HCT116 (cell line): ENCODE measurements around the gene TLK1. TPM values are rescaled to one million over a fixed set of nuclear protein-coding genes. Genes with fewer than 3 reads are reported as not detected.

Experiments used
- ATAC-seq: fragments of 200-7000 bp; cut with Tn5 transposase; 2 replicates; pipeline ENCODE4 v1.9.1; 2020; ENCODE audit warnings: mild to moderate bottlenecking, moderate library complexity
- BruUV-seq: library from RNA; stranded (reverse); fragments of 400-500 nt; replicated peaks from 2 replicates; lab custom pipeline; 2021; lab: Mats Ljungman, UMichigan
- CTCF ChIA-PET: fragments of 300-600 bp; sonication (Branson Sonifier 250); formaldehyde crosslinking; loops from one replicate; lab custom pipeline; 2021; ENCODE audit warnings: antibody characterized with exemption; lab: Charles Lee
- POLR2A ChIA-PET: fragments of 300-600, 350-600 bp; sonication (Branson Sonifier 250); formaldehyde crosslinking; loops from one replicate; lab custom pipeline; 2021; ENCODE audit warnings: antibody characterized with exemption; lab: Charles Lee
- RAD21 ChIA-PET, 2 experiments: fragments of 300-600 bp; sonication (Branson Sonifier 250); formaldehyde crosslinking; loops; one replicate each; lab custom pipeline; 2023; ENCODE audit warnings: low total read pairs in 2 of 2; ENCODE audit not compliant: uncharacterized antibody in 2 of 2, unreplicated experiment in 2 of 2, low non-redundant PET in 1 of 2; lab: Charles Lee
- DNase-seq: peaks from one replicate; pipeline ENCODE4 v3.0.0-alpha.2; 2010; ENCODE audit warnings: low read depth, low spot score
- H2AFZ ChIP-seq: fragments of 200-600 bp; shearing (Covaris generic), sonication (generic); 2 replicates; pipeline ENCODE4 v1.6.1; 2017; ENCODE audit warnings: low read depth, mixed run types, mixed read lengths, antibody characterized with exemption, low read length; ENCODE audit not compliant: poor library complexity, severe bottlenecking
- H3K27ac ChIP-seq: 2 replicates; pipeline ENCODE4 v1.5.1; 2012; ENCODE audit warnings: low read depth, low read length
- H3K27me3 ChIP-seq: fragments of 200-600 bp; sonication (generic); 2 replicates; pipeline ENCODE4 v1.6.1; 2016; ENCODE audit warnings: mixed run types, low read length, mixed read lengths; ENCODE audit not compliant: insufficient read depth
- H3K36me3 ChIP-seq, 2 experiments: fragments of 200-500 bp in 1 of 2; fragments of 200-600 bp in 1 of 2; sonication (Bioruptor generic) in 1 of 2; sonication (generic) in 1 of 2; 2 replicates each; pipeline versions ENCODE4 v1.5.1 to v1.6.1; 2014 to 2016; ENCODE audit warnings: low read length in 2 of 2, inconsistent platforms in 1 of 2, mixed read lengths in 1 of 2, mixed run types in 1 of 2; ENCODE audit not compliant: insufficient read depth in 2 of 2, control insufficient read depth in 1 of 2
- H3K4me1 ChIP-seq, 2 experiments: fragments of 200-600 bp in 1 of 2; sonication (generic) in 1 of 2; 2 replicates each; pipeline versions ENCODE4 v1.5.1 to v1.6.1; 2012 to 2017; ENCODE audit warnings: low read length in 2 of 2, inconsistent platforms in 1 of 2, mild to moderate bottlenecking in 1 of 2, mixed read lengths in 1 of 2, mixed run types in 1 of 2, moderate library complexity in 1 of 2; ENCODE audit not compliant: insufficient read depth in 2 of 2, control insufficient read depth in 1 of 2
- H3K4me2 ChIP-seq: fragments of 200-600 bp; sonication (generic); 2 replicates; pipeline ENCODE4 v1.6.1; 2017; ENCODE audit warnings: mixed run types, low read length, mixed read lengths
- H3K4me3 ChIP-seq, 2 experiments: fragments of 200-600 bp in 1 of 2; sonication (generic) in 1 of 2; replicated peaks in 1 of 2; 2 replicates each; pipeline ENCODE4 v1.5.1; 2011 to 2016; ENCODE audit warnings: low read length in 2 of 2, control low read depth in 1 of 2, low read depth in 1 of 2, mild to moderate bottlenecking in 1 of 2, mixed read lengths in 1 of 2, mixed run types in 1 of 2
- H3K79me2 ChIP-seq: fragments of 200-600 bp; sonication (generic); 2 replicates; pipeline ENCODE4 v1.6.1; 2017; ENCODE audit warnings: mild to moderate bottlenecking, mixed run types, low read length, moderate library complexity, mixed read lengths; ENCODE audit not compliant: insufficient read depth
- H3K9ac ChIP-seq: fragments of 200-600 bp; sonication (generic); 2 replicates; pipeline ENCODE4 v1.6.1; 2016; ENCODE audit warnings: low read length, mixed read lengths
- H3K9me2 ChIP-seq: fragments of 200-600 bp; sonication (generic), shearing (Covaris generic); 2 replicates; pipeline ENCODE4 v1.6.1; 2017; ENCODE audit warnings: mixed run types, mild to moderate bottlenecking, moderate library complexity; ENCODE audit not compliant: insufficient read depth
- H3K9me3 ChIP-seq, 2 experiments: fragments of 200-500 bp in 1 of 2; fragments of 200-600 bp in 1 of 2; sonication (Bioruptor generic) in 1 of 2; sonication (generic) in 1 of 2; 2 replicates each; pipeline ENCODE4 v1.6.1; 2014 to 2017; ENCODE audit warnings: low read length in 2 of 2, mixed read lengths in 2 of 2, inconsistent platforms in 1 of 2, low read depth in 1 of 2, mild to moderate bottlenecking in 1 of 2, mixed run types in 1 of 2, moderate library complexity in 1 of 2; ENCODE audit not compliant: control insufficient read depth in 1 of 2, insufficient read depth in 1 of 2
- H4K20me1 ChIP-seq: fragments of 200-600 bp; sonication (generic), shearing (Covaris generic); 2 replicates; pipeline ENCODE4 v1.6.1; 2017; ENCODE audit warnings: mixed run types, mild to moderate bottlenecking, moderate library complexity; ENCODE audit not compliant: insufficient read depth
- CBX3 ChIP-seq: IDR thresholded peaks from 2 replicates; pipeline ENCODE4 v1.6.1; 2012; ENCODE audit warnings: low read depth
- CEBPB ChIP-seq: IDR thresholded peaks from 2 replicates; pipeline ENCODE4 v1.6.1; 2012; ENCODE audit warnings: low read depth
- EGR1 ChIP-seq: IDR thresholded peaks from 2 replicates; pipeline ENCODE4 v1.6.1; 2012; ENCODE audit warnings: low read depth
- ELF1 ChIP-seq: IDR thresholded peaks from 2 replicates; pipeline ENCODE4 v1.6.1; 2012; ENCODE audit warnings: low read depth, borderline replicate concordance
- POLR2A ChIP-seq: IDR thresholded peaks from 2 replicates; pipeline ENCODE4 v1.7.0; 2011; ENCODE audit warnings: borderline replicate concordance; ENCODE audit not compliant: insufficient read depth, insufficient read length; ENCODE audit errors: extremely low read depth
- POLR2AphosphoS5 ChIP-seq: IDR thresholded peaks from 2 replicates; pipeline ENCODE4 v1.6.1; 2011; ENCODE audit warnings: mild to moderate bottlenecking, low read depth, low read length, moderate library complexity
- RAD21 ChIP-seq: IDR thresholded peaks from 2 replicates; pipeline ENCODE4 v1.6.1; 2012; ENCODE audit warnings: low read depth, mild to moderate bottlenecking
- SIN3A ChIP-seq: IDR thresholded peaks from 2 replicates; pipeline ENCODE4 v1.6.1; 2012; ENCODE audit warnings: low read depth
- SP1 ChIP-seq: IDR thresholded peaks from 2 replicates; pipeline ENCODE4 v1.6.1; 2012; ENCODE audit warnings: low read depth
- SRF ChIP-seq: IDR thresholded peaks from 2 replicates; pipeline ENCODE4 v1.6.1; 2012; ENCODE audit warnings: low read depth
- TCF7L2 ChIP-seq: IDR thresholded peaks from 2 replicates; pipeline ENCODE4 v1.7.0; 2011; ENCODE audit warnings: borderline replicate concordance, inconsistent platforms; ENCODE audit not compliant: insufficient read depth, insufficient read length; ENCODE audit errors: extremely low read depth
- YY1 ChIP-seq: IDR thresholded peaks from 2 replicates; pipeline ENCODE4 v1.6.1; 2011; ENCODE audit warnings: low read length, low read depth, moderate library complexity, mild to moderate bottlenecking; ENCODE audit not compliant: insufficient replicate concordance; ENCODE audit errors: extremely low read depth
- ZFX ChIP-seq: fragments of 450-650 bp; IDR thresholded peaks from 2 replicates; pipeline ENCODE4 v1.6.1; 2017
- ZNF274 ChIP-seq: fragments of 200-500 bp; sonication (Bioruptor generic); IDR thresholded peaks from 2 replicates; pipeline ENCODE4 v1.6.1; 2014; ENCODE audit warnings: mild to moderate bottlenecking, low read depth, low read length, inconsistent platforms
- intact Hi-C: fragments of 100-400 bp; cut with micrococcal nuclease; formaldehyde crosslinking; loops from 2 replicates; pipeline ENCODE4 v1.10.0; 2022
- total RNA-seq: library from RNA; stranded (reverse); gene quantifications from one replicate; pipeline ENCODE4 v1.2.1, GENCODE V29; 2021; ENCODE audit not compliant: unreplicated experiment
- TF ChIP-seq, protein P1 (sequence below): IDR thresholded peaks from 2 replicates; pipeline ENCODE4 v1.6.1; 2012
- TF ChIP-seq, protein P2 (sequence below): IDR thresholded peaks from 2 replicates; pipeline ENCODE4 v1.6.1; 2012
- TF ChIP-seq, protein P3 (sequence below): IDR thresholded peaks from 2 replicates; pipeline ENCODE4 v1.6.1; 2011; ENCODE audit warnings: mild to moderate bottlenecking, low read length, moderate library complexity; ENCODE audit not compliant: insufficient replicate concordance; ENCODE audit errors: extremely low read depth

Gene TLK1
- total RNA-seq, 1 experiment from 2014 or later: 57.7 TPM

DNA sequence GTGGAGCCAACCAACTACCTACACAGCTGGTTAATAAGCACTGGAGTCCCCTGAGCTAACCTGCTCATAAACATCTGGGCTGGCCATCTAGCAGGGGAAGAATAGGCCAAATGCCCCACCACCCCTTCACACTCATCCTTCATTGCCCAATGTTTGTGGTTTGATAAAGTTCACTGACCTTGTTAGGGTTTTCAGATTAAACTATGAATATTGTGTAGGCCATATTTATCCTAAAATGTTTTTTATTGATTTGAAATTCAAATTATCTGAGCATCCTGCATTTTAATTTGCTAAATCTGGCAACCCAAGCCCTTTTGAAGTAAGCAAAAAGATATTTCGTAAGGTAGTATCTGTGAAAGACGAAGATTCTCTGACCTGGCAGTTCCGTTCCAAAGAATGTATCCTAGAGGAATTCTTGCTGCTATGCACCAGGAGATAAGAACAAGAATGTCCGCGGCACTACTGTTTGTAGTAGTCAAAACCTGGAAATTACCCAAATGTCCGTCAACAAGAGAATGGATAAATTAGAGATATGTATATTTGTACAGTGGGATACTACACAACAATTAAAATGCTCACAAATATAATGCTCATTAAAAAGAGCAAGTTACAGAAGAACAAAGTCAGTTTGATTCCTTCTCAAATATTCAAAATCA, 5.8 kb upstream of the TLK1 start:
- no TSS peak for BruUV-seq
- no peaks in the 10 kb centered on the region for H3K79me2 ChIP-seq
- TF ChIP-seq SIN3A: no peak
- TF ChIP-seq POLR2A: no peak
- no peak overlapping the region for H3K9ac ChIP-seq
- H4K20me1 ChIP-seq: no peaks in the 10 kb centered on the region
- H3K4me2 ChIP-seq: no peak overlapping the region
- ChIA-PET POLR2A (no interaction called here), RAD21 (no interaction called here), CTCF (no interaction called here)
- H3K9me2 ChIP-seq: no peaks in the 10 kb centered on the region
- no peaks in the 10 kb centered on the region for H3K36me3 ChIP-seq
- H3K4me1 ChIP-seq: peaks cover 3 to 5% of the 10 kb centered on the region in 2 experiments; a peak in 3 of 4 replicates
- H3K27ac ChIP-seq: no peak overlapping the region
- no peaks in the 10 kb centered on the region for H3K27me3 ChIP-seq
- no peaks in the 10 kb centered on the region for H3K9me3 ChIP-seq
- no peak overlapping the region for H3K4me3 ChIP-seq
- intact Hi-C loops: no loop called here
- DNase-seq: no peak
- no peak overlapping the region for H2AFZ ChIP-seq
- no peak for ATAC-seq

DNA sequence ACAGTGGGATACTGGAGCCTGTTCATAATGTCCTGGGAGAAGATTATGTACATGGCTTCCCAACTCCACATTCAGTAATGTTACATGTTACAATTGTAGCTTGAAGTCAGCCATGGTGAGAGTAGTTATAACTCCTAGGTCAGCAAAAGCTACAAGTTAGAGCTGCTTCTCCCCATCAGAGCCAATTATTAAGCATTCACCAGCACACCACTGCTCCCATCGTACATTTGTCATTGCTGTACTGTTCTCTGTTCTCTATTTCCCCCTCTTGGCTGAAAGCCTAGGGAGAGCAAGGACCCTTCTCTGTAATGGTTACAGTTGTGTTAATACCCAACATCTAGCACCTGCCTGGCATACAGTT, 5.3 kb upstream of the TLK1 start:
- RAD21 ChIA-PET: no interaction called here
- Histone ChIP-seq H3K27ac (no peak overlapping the region), H3K36me3 (no peaks in the 10 kb centered on the region), H2AFZ (no peak overlapping the region), H3K9me3 (no peaks in the 10 kb centered on the region), H3K9me2 (no peaks in the 10 kb centered on the region), H3K79me2 (no peaks in the 10 kb centered on the region), H3K9ac (no peak overlapping the region), H3K27me3 (no peaks in the 10 kb centered on the region), H4K20me1 (no peaks in the 10 kb centered on the region), H3K4me2 (no peak overlapping the region), H3K4me3 (no peak overlapping the region), H3K4me1 (peaks cover 4 to 9% of the 10 kb centered on the region in 2 experiments; a peak in 3 of 4 replicates)
- DNase-seq (no peak), ATAC-seq (no peak)
- intact Hi-C loops: no loop called here
- BruUV-seq: no TSS peak
- POLR2A ChIA-PET: no interaction called here
- CTCF ChIA-PET: no interaction called here
- TF ChIP-seq CBX3: no peak
- TF ChIP-seq, protein P1, sequence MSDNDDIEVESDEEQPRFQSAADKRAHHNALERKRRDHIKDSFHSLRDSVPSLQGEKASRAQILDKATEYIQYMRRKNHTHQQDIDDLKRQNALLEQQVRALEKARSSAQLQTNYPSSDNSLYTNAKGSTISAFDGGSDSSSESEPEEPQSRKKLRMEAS: no peak
- no peak for TF ChIP-seq SRF
- no peak for TF ChIP-seq POLR2AphosphoS5
- no peak for TF ChIP-seq SP1
- TF ChIP-seq YY1: no peak
- TF ChIP-seq EGR1: no peak
- TF ChIP-seq RAD21: no peak
- TF ChIP-seq, protein P2, sequence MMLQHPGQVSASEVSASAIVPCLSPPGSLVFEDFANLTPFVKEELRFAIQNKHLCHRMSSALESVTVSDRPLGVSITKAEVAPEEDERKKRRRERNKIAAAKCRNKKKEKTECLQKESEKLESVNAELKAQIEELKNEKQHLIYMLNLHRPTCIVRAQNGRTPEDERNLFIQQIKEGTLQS: no peak
- TF ChIP-seq ELF1: no peak
- no peak for TF ChIP-seq POLR2A
- no peak for TF ChIP-seq ZNF274
- no peak for TF ChIP-seq ZFX
- no peak for TF ChIP-seq TCF7L2
- TF ChIP-seq CEBPB: no peak
- TF ChIP-seq, protein P3, sequence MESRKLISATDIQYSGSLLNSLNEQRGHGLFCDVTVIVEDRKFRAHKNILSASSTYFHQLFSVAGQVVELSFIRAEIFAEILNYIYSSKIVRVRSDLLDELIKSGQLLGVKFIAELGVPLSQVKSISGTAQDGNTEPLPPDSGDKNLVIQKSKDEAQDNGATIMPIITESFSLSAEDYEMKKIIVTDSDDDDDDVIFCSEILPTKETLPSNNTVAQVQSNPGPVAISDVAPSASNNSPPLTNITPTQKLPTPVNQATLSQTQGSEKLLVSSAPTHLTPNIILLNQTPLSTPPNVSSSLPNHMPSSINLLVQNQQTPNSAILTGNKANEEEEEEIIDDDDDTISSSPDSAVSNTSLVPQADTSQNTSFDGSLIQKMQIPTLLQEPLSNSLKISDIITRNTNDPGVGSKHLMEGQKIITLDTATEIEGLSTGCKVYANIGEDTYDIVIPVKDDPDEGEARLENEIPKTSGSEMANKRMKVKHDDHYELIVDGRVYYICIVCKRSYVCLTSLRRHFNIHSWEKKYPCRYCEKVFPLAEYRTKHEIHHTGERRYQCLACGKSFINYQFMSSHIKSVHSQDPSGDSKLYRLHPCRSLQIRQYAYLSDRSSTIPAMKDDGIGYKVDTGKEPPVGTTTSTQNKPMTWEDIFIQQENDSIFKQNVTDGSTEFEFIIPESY: no peak
- TF ChIP-seq SIN3A: no peak
